ENCODE measurements around the gene ADGRL4.

Gene ADGRL4

DNA sequence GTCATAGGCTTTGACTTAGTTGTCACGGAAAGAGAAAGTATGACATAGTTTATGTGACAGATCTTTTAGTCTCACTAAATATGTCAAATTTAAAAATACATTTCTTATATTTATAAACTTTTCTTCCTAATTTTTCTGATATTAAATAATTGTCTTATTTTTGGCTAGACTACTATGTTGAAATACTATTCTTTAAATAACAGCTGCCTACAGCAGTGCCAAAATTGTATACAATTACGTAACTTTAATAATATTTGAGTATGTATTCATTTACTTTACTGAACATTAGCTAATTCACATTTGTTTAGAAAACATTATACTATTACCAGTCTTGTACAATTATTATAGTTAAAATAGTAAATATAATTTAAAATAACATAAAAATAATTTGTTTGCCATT, 137.4 kb downstream of the ADGRL4 start:
- TF ChIP-seq, protein P1, sequence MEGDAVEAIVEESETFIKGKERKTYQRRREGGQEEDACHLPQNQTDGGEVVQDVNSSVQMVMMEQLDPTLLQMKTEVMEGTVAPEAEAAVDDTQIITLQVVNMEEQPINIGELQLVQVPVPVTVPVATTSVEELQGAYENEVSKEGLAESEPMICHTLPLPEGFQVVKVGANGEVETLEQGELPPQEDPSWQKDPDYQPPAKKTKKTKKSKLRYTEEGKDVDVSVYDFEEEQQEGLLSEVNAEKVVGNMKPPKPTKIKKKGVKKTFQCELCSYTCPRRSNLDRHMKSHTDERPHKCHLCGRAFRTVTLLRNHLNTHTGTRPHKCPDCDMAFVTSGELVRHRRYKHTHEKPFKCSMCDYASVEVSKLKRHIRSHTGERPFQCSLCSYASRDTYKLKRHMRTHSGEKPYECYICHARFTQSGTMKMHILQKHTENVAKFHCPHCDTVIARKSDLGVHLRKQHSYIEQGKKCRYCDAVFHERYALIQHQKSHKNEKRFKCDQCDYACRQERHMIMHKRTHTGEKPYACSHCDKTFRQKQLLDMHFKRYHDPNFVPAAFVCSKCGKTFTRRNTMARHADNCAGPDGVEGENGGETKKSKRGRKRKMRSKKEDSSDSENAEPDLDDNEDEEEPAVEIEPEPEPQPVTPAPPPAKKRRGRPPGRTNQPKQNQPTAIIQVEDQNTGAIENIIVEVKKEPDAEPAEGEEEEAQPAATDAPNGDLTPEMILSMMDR (conservative IDR thresholded peaks at IDR 0.05; ENCODE audit: low read depth, low read length), result no peak
- DNase-seq (ENCODE audit: low read depth), result no peak
- H3K4me3 ChIP-seq (ENCODE audit: low read length), result no peak overlapping the region

DNA sequence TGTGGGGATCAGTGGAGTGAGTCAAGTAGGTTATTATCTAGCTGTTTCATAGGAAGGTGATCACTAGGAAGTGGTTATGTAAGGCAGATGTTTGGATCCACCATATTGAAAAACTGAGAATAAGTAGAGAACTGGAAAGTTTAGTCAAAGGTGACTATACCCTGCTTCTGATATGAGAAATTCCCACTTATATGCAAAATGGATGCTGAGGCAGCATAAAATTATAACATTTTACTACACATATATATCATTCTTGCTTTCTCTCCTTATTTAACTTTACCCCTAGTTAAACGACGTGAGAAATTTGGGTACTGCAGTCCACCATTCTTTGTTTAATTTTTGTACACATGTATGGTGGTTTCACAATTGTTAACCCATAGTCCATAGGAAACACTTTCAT, 142.4 kb downstream of the ADGRL4 start:
- TF ChIP-seq, protein P1 (conservative IDR thresholded peaks at IDR 0.05; ENCODE audit: low read depth, low read length), result no peak
- DNase-seq (ENCODE audit: low read depth), result no peak
- no peak overlapping the region for H3K4me3 ChIP-seq (ENCODE audit: low read length)

DNA sequence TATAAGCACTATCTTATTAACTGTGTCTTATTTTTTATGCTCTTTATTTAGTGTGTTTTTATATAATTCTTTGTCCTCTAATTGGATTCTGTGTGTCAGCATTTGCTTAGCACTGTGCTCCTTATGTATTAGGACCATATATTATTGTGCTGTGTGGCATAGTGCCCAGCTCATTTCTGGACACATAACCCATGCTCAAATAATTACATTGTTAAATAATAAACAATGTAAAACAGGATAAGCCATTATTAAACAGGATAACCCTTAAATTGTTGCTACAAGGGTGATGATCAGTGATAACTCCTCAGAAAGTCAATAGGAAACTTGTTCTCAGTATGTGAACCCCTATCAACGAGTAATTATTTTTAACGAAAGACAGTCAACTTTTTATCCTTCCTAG, 150.4 kb downstream of the ADGRL4 start:
- no peak for DNase-seq (ENCODE audit: low read depth)
- H3K4me3 ChIP-seq (ENCODE audit: low read length), result no peak overlapping the region
- TF ChIP-seq, protein P1 (conservative IDR thresholded peaks at IDR 0.05; ENCODE audit: low read depth, low read length), result no peak

DNA sequence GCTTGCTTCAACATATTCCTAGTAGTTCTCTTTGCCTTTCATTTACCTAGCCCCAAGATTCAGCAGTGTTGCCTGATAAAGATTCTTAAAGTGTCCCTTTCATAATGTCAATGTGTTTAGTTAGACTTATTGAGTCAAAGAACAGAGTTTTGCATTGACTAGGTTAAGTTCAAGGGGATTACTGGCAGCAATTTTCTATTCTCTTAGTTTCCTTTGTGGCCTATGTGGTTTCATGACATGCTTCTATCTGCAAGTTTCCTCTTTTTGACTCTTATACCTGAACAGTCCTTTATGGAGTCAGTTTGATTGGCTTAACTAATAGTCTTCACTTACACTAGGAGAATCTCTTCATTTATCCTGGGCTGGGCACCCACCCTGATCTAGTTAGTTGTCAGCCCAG, 151.3 kb downstream of the ADGRL4 start:
- H3K4me3 ChIP-seq (ENCODE audit: low read length), result no peak overlapping the region
- DNase-seq (ENCODE audit: low read depth), result no peak
- TF ChIP-seq, protein P1 (conservative IDR thresholded peaks at IDR 0.05; ENCODE audit: low read depth, low read length), result no peak

DNA sequence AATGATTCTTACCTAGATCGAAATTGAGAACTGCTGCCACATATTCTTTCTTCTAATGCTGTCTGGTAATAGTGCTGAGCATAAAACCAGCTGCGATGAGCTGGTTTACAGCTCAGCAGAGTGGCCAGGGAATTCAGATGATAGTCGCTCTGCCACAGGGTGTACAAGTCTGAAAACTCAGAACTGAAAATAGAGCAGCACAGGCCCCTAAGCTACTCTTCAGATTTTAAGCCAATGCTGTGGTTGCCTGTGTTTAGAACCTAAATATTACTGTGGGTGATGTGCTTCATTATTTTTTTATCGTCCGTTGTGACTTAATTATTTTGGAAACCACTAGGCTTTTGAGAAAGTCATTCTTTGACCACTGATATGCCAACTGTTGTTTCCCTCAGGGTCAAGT, 152.0 kb downstream of the ADGRL4 start:
- no peak for DNase-seq (ENCODE audit: low read depth)
- TF ChIP-seq, protein P1 (conservative IDR thresholded peaks at IDR 0.05; ENCODE audit: low read depth, low read length), result no peak
- no peak overlapping the region for H3K4me3 ChIP-seq (ENCODE audit: low read length)

DNA sequence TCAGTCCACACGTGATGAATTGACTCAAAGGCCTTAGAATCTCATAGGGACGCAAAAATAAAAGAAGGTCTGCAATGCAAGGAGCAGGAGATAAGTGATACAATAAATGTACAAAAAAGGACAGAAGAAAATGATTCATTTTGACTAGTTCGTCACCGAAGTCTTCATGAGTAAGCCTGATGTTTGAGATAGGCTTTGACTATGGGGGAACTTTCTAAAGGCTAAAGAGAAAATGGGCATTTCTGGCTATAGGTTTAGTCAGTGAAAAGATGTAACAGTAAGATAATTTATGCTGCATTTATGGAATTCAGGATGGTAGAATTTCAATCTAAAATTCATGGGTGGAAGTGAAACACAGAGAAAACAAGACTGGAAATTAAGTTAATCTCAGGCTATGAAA, 163.0 kb downstream of the ADGRL4 start:
- DNase-seq (ENCODE audit: low read depth), result no peak
- H3K4me3 ChIP-seq (ENCODE audit: low read length), result no peak overlapping the region
- TF ChIP-seq, protein P1 (conservative IDR thresholded peaks at IDR 0.05; ENCODE audit: low read depth, low read length), result no peak

DNA sequence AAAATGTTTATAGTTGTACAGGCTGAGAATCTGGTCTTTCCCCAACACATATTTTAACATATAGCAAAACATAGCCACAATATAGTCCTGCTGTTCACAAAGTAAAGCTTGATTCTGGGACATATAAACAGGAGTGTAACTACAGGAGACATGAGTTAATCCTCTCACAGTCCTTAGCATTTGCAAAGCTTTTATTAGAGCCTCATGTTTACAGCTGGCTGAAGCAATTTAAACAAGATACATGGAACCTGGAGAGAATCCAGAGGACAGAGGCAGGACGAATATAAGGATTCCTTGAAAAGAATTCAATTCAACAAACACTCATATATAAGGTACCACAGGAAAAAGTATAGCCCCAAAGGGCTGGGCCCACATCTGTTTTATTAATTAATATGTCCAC, 163.4 kb downstream of the ADGRL4 start:
- no peak for DNase-seq (ENCODE audit: low read depth)
- TF ChIP-seq, protein P1 (conservative IDR thresholded peaks at IDR 0.05; ENCODE audit: low read depth, low read length), result no peak
- H3K4me3 ChIP-seq (ENCODE audit: low read length), result no peak overlapping the region
